HG02759 (cell line): ENCODE results near the gene ATF3.

Experiments used
- ATAC-seq: cut with Tn5 transposase; IDR thresholded peaks from one replicate; pipeline ENCODE4 v1.9.1; 2021; ENCODE audit warnings: mild to moderate bottlenecking, moderate library complexity; ENCODE audit not compliant: unreplicated experiment

Gene ATF3

GRCh38 chr1:212607913-212608391 is 609 bp upstream of the ATF3 start:
- peak; percentile 2 for ATAC-seq

GRCh38 chr1:212608959-212609700 is 569 bp downstream of the ATF3 start:
- peak; percentile 15 for ATAC-seq

GRCh38 chr1:212609701-212610574 is 1.4 kb downstream of the ATF3 start:
- no peak for ATAC-seq

- no peak for ATAC-seq
Measured at GRCh38 chr1:212610575-212610967, 2.0 kb downstream of the ATF3 start.

GRCh38 chr1:212611000-212611948 is 2.7 kb downstream of the ATF3 start:
- ATAC-seq = no peak

- ATAC-seq = no peak
Measured at GRCh38 chr1:212612041-212612961, 3.7 kb downstream of the ATF3 start.

GRCh38 chr1:212613440-212614335 is 5.1 kb downstream of the ATF3 start:
- ATAC-seq = no peak

GRCh38 chr1:212614453-212615200 is 6.1 kb downstream of the ATF3 start:
- ATAC-seq = no peak

GRCh38 chr1:212615201-212615470 is 6.6 kb downstream of the ATF3 start:
- no peak for ATAC-seq

- no peak for ATAC-seq
Measured at GRCh38 chr1:212618466-212619210, 10.1 kb downstream of the ATF3 start.

GRCh38 chr1:212620293-212620692 is 11.7 kb downstream of the ATF3 start:
- ATAC-seq = no peak

- ATAC-seq = no peak
Measured at GRCh38 chr1:212621043-212621948, 12.7 kb downstream of the ATF3 start.

- ATAC-seq = no peak
Measured at GRCh38 chr1:212621949-212622305, 13.4 kb downstream of the ATF3 start.

- no peak for ATAC-seq
Measured at GRCh38 chr1:212622467-212622866, 13.9 kb downstream of the ATF3 start.

- no peak for ATAC-seq
Measured at GRCh38 chr1:212622906-212623305, 14.3 kb downstream of the ATF3 start.

- ATAC-seq = no peak
Measured at GRCh38 chr1:212623603-212624002, 15.0 kb downstream of the ATF3 start.
